Measurements from ENCODE around the gene NUP153.

The NUP153 gene

GRCh38 chr6:17656644-17657043, 50.1 kb downstream of the NUP153 start:
- no peak for DNase-seq

GRCh38 chr6:17656092-17656491, 50.6 kb downstream of the NUP153 start:
- DNase-seq, result no peak

GRCh38 chr6:17653198-17653882, 53.4 kb downstream of the NUP153 start:
- DNase-seq, result no peak

- no peak for DNase-seq
These were observed 55.9 kb downstream of the NUP153 start for GRCh38 chr6:17650656-17651309.

GRCh38 chr6:17648745-17649144, 58.0 kb downstream of the NUP153 start:
- DNase-seq, result no peak

GRCh38 chr6:17640477-17640917, 66.2 kb downstream of the NUP153 start:
- no peak for DNase-seq

- no peak for DNase-seq
These were observed 68.5 kb downstream of the NUP153 start for GRCh38 chr6:17638212-17638715.

GRCh38 chr6:17635568-17635967, 71.2 kb downstream of the NUP153 start:
- DNase-seq, result no peak

- no peak for DNase-seq
These were observed 73.1 kb downstream of the NUP153 start for GRCh38 chr6:17633465-17634188.

GRCh38 chr6:17632934-17633333, 73.8 kb downstream of the NUP153 start:
- no peak for DNase-seq

- DNase-seq, result no peak
These were observed 76.1 kb downstream of the NUP153 start for GRCh38 chr6:17630511-17631073.

GRCh38 chr6:17629824-17630510, 76.8 kb downstream of the NUP153 start:
- DNase-seq, result no peak

GRCh38 chr6:17628873-17629272, 77.9 kb downstream of the NUP153 start:
- DNase-seq, result no peak

GRCh38 chr6:17624396-17624795, 82.3 kb downstream of the NUP153 start:
- DNase-seq, result no peak

GRCh38 chr6:17622144-17622543, 84.6 kb downstream of the NUP153 start:
- DNase-seq, result no peak

- DNase-seq, result no peak
These were observed 85.7 kb downstream of the NUP153 start for GRCh38 chr6:17621003-17621402.

- DNase-seq, result no peak
These were observed 90.9 kb downstream of the NUP153 start for GRCh38 chr6:17615794-17616193.

GRCh38 chr6:17612048-17612447, 94.7 kb downstream of the NUP153 start:
- DNase-seq, result no peak

GRCh38 chr6:17610835-17611234, 95.9 kb downstream of the NUP153 start:
- DNase-seq, result no peak

GRCh38 chr6:17606606-17607005, 100.1 kb downstream of the NUP153 start:
- no peak for DNase-seq

- DNase-seq, result no peak
These were observed 103.8 kb downstream of the NUP153 start for GRCh38 chr6:17602888-17603287.

- DNase-seq, result no peak
These were observed 105.4 kb downstream of the NUP153 start for GRCh38 chr6:17601386-17601703.
